HG03469 (cell line): ENCODE data around the gene NOP9.

Experiments
- ATAC-seq: cut with Tn5 transposase; IDR thresholded peaks from one replicate; pipeline ENCODE4 v1.9.1; 2021; ENCODE audit warnings: mild to moderate bottlenecking, moderate library complexity, moderate number of reproducible peaks; ENCODE audit not compliant: unreplicated experiment

The NOP9 gene

DNA sequence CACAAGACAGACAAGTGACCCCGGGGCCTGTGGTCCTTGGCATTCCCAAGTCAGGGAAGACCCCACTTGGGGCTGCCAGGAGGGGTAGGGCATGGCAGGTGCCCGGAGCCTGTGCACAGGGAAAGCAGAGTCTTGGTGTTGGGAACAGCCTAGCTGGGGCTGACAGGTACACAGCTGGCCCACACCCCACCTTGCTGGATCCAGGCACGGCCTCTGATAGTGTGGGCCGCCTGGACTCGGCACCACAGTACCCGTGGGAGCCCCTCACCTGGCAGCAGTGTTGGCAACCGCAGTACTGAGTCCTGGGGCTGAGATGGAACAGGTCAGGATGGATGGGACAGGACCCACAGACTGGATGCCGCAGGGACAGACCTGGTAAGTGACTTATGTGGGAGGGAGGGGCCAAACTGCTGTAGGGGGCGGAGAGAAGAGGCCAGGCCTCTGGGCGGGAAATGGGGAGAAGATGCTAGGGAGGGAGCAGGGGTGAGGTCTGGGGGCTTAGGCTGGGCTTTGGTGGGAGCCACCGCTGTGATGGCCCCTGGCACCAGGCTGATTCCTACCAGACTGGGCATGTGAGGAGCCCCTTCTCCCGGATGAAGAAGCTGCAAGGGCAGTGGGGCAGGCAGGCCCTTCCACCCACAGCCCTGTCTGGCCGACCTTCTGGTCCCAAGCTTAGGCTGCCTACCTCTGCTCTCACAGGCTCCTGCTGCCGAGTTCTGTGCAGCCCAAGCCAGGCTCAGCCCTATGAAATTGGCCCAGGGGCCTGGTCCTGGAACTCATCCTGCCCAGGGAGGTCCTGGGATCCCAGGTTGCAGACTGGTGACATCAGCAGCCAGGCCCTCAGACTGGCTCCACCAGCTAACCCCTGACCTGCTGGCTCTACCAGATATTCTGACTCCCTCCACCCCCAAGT is 36.6 kb upstream of the NOP9 start, which contains the start of gene TGM1:
TGM1 (minus strand) TSS at position 357 of the 913 bp plus-strand sequence. CDS start 825 bp downstream, outside the sequence.
- no peak for ATAC-seq

DNA sequence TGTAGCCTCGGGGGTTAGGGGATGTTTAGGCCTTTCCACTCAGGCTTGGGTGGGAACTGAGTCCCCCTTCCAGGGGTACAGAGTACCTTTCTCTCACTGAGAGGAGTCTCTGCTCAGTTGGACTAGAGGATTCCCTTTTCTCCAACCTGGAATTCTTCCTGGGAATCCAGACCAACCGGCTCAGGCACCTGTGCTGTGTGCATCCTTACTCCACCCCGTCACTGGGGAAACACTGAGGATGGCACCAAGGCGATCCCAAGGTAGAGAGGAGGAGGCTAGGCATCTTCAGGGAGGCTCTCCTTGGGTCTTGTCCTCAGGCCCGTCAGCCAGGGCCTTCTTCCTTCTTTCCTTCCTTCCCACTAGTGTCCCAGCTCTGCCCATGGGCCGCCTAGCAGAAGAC is 35.8 kb upstream of the NOP9 start:
- ATAC-seq = no peak

DNA sequence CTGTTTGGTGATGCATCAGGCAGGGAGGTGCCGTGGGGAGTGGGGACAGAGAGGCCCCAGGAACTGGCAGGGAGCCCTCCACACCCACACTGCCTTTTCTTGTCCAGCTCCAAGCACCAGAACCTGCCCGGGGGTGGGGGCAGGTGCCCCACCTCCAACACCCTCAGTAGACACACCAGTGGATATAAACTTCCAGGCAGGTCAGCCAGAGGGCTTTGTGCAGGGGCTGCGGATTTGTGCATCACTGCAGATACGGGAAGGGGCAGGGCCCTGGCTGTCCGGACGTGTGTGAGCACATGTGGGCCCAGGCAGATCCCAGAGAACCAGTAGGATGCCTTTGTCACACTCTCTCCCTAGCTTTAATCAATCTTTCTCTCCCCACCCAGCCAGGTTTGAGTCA is 35.4 kb upstream of the NOP9 start:
- ATAC-seq = no peak

DNA sequence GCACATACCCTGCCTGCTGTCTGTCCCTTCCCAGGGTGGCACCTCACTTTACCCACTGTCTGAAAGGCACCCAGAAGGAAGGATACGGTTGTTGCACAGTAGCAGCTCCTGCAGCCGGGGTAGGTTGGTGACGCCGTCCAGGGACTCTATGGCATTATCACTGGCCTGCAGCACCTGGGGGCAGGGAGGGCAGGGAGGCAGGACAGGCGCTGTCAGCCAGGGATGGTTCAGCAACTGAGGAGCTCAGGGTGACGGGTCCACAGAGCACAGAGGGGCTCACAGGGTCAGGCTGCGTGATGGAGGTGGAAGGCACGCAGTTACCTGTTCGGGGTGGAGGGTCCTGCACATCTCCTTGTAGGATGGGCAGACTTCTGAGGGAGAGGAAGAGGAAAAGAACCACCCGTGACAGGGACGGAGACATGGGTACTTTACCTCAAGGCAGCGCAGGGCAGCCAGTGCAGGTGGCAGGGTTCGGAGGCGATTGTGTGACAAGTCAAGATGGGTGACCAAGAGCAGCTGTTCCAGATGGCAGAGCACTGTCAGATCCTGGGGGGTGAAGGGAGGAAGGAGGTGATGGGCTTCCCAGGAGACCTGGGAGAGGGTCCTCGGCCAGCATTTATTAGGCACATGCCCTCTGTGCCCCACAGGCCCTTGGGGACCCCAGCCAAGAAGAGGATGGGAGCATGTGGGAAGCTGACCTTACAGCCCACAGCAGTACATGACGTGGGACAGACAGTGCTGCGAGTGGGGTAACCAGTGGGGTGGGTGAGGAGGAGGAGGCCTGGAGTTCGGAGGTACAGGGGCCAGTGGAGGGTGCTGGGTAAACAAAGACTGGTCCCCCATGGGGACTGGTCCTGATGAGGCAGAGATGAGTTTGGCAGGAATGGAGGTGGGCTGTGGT is 33.1 kb upstream of the NOP9 start:
- ATAC-seq = no peak

DNA sequence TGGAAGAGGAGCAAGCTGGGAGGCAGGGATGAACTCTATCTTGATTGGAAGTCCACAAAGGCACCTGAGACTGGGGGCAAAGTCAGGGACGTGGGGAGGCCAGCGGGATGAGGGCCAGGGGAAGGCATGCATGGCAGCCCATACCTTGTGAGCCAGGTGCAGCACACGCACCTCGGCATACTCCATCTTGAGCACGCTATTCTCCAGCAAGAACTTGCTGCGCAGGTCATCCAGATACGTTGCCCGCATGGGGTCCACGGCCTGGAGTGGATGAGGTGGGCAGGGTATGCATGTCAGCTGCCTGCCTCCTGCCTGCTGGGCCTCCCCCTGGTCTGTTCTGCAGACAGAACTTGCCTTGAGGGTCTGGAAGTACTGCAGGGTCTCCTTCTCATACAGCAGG is 32.1 kb upstream of the NOP9 start:
- ATAC-seq = no peak

DNA sequence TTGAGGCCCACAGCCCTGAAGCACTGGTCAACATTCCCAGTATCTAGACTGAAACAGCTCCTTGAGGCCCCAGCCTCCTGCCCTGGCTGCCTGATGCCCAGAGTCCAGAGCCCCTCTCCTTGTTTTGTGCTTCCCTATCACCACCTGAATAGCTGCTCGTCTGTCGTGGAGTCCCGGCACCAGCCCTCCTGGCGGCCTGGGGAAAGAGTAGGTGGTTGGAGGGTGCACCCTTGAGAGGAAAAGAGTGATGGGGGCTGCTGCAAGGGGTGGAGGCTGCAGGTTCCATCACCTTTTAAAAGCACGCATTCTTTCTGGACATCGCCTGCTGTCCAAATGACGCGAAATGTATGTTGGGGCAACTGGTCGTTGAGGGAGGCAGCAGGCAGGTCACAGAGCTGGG is 31.4 kb upstream of the NOP9 start:
- no peak for ATAC-seq

DNA sequence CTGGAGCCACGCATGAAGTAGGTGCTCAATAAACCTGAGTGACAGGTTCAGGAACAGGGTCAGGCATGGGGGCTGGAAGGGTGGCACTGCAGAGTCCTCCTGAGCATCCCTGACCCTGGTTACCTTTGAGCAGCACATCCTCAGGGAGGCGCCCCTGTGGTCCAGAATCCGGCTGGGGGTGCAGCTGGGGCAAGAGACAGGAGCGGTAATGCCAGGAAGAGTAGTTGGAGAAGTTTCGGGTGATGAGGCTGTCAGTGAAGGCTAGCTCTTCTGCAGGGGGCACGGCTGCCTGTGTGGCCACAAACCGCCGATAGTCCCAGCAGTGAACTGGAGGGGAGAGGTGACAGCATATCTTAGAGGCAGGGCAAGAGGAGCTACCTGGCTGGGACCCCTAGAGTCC is 30.3 kb upstream of the NOP9 start:
- no peak for ATAC-seq

DNA sequence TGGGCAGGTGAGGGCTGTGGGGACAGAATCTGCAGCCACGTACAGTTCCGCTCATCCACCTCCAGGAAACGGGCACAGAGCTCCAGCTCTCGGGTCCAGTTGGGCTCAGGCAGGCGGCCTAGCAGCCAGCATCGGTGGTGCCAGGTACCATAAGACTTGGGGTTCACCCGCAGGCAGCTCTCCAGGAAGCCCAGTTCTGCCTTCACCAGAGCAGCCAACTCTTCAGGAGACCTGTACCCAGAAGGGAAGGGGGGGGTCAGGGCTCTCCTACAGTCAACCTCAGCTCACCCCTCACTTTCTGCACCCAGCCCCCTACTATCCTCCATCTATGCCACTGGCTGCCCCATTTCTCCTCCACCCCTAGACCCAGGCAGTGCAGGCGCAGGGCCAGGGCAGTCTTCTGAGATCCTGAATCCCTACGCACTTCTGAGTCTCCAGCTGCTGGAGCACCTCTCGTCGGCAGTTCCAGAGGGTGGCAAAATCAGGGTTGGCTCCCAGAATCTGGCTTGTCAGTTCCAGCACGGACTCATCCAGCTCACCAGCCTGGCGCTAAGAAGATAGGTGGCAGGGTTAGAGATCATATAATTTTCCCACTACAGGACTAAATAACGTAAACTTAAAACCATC is 29.6 kb upstream of the NOP9 start:
- no peak for ATAC-seq

DNA sequence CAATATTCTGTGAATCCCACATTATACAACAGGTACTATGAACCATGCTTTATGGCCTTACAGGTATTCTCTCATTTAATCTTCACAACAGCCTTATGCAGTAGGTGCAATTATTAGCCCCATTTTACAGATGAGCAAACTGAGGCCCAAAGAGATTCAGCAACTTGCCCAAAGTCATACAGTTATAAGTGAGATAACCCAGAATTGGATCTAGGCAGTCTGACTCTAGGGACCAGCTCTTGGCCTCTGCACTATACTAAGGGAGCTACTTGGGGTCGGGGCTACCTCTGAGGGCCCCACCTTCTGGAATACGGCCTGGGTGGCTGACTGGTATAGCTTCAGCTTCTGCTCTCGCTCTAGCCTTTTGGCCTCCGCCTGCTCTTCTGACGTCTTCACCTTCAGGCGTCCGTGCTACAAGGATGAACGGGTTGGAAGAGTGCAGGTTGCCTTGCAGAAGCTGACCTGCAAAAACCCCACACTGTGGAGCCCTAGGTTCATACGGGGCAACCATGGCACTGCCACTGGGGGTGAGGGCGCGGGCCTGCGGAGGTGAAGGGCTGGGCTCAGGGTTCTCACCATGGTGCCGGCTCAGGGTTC is 29.0 kb upstream of the NOP9 start:
- no peak for ATAC-seq

DNA sequence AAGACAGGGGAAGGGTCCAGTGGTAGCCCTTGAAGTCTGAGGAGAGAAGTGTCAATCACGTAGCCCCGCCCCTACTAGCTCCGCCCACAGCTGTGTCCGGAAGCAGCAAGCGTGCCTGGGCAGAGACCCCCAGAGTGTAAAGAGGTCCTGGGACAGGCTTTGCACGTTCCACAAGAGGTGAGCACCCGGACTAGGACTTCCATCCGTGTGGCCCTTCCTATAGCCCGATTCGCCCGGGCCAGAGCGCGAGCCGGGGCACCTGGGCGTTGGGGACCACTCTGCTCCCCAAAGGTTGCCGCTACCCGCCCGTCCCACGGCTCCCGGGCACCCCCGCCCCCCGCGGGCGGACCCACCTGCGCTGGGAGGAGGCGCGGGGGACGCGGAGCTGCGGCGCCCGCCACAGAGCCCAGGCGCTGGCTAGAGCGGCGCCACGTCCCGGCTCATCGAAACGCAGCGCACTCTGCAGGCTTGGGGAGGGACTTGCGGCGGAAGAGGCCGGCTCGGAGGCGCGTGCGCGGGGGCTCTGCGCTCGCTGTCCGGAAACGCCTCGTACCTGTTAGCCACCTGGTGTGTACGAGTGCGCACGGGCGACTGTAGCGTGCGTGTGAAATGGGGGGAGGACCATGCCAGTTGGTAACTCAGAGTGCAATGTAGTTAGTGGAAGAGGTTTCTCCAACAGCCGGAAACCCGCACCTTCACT is 28.4 kb upstream of the NOP9 start, which contains the start of gene RABGGTA:
RABGGTA (minus strand) TSS at position 464 of the 700 bp plus-strand sequence. CDS start 482 bp downstream, outside the sequence.
- ATAC-seq = peak; percentile 83

DNA sequence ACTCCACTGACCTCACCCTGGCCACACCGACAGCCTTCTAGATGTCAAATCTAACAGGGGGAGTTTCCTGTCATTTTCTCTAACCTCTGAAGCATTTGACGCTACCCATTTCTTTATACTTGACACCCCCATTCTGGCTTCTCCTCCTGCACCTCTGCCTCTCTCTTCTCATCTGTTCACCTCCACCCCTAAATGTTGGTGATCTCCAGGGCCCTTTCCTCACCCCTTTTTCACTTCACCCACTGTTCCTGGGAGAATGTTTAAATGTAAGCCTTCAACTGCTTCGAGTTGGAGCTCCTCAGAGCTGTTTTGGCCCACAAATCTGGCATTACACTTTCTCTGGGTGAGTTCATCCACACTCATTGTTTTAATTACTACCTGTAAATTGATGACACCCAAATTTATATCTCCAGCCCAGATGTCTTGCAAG is 27.8 kb upstream of the NOP9 start:
- no peak for ATAC-seq

DNA sequence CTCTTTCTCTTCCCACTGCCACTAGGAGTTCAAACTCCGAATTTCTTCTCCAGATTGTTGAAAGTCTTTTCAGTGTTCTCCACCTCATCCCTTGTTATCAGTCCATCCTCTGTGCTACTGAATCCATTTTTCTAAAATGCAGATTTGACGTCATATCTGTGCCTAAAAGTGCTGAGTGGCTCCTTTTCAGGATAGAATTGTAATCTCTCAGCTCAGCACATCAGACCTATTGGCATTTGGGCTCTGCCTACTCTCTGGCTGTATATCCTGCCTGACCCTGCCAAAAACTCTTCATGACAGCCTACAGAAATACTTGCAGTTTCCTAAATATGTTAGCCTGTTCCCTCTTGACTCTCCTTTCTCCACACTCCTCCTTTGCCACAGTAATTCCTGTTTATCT is 27.2 kb upstream of the NOP9 start:
- ATAC-seq = no peak

DNA sequence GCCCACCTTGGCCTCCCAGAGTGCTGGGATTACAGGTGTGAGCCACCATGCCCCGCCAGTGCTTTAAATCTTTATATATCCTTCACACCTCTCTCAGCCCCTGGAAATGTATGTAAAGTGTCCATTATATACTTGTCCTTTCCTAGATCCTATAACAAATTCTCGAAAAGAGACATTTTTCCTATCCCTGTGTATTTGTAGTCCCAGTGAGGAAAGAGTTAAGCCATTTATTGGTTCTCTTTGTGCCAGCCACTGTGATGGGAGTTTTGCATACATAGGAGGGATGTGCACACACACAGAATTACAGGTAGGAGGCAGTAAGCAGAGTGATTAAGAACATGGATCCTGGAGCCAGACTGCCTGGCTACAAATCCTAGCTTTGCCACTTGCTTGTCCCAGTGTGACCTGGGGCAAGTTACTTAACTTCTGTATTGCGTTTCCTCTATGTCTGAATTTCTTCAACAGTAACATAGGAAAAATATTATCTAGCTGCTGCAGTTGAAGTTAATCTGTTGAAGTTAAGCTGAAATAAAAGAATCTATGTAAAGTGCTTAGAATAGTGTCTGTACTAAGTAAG is 26.1 kb upstream of the NOP9 start:
- no peak for ATAC-seq

DNA sequence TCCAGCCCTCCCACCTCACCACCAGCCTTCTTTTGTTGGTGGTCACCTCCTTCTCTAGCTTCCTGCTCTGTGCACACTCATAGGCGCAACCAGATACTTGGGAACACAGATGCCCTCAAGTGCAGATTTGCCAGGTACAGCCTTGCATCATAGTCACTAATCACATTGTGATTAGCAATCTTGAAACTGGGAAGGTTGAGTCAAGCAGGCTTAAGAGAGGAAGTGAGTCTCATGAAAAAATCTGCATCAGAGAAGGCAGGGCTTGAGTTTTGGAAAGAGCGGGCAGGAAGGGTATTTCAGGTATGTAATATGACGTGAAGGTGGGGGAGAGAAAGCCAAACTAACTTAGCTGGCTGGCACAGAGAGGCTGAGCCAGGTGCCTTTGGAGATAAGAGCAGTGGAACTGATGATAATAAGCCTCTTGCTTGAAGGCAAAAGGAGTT is 25.5 kb upstream of the NOP9 start:
- peak; percentile 37 for ATAC-seq

DNA sequence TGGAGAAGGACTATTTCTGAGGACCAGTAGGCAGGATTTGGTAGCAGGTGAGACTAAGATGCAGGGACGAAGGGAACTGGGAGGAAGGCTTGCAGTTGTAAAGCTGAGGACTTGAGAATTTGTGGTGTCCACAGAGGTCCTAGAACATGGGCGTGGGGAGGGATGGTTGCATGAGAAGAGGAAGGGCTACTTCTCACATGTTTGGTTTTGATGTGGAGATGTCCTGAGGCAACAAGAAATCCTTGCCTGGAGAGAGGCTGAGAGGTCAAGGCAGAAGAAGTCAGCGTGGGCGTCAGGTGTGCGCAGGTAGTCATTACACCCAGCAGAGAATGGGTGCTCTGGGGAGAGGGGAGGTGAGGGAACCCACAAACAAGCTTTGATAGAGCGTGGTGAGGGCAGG is 22.6 kb upstream of the NOP9 start:
- no peak for ATAC-seq

DNA sequence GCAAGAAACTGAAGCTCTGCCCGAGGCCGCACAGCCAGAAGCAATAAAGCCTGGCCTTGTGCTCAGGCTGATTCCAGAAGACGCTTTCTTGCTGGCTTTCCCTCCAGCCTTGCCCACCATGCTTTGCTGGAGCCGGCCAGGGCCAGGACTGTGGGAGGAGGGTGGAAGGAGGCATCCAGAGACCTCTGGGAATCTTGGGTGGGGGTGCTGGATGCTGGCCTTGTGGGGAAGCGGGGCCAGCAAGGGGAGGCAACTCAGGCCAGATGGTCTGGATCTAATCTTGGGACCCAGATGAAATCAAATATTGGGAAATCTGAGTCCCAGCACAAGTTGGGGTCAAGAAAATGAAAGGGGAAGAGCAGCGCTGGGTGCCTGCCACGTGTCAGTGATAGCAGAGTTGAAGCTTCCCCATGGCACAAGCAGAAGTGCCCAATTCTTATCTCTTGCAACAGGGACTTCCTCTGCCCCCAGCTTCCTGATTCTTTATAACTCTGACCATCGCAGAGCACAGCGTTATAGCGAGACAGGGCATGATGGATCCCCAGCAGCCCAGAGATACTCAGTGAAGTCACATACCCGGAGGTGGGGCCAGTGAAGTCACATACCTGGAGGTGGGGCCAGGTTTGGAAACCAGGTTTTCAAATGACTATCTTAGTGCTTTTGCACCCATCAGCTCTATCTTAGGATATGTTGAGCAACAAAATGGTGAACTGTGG is 21.9 kb upstream of the NOP9 start:
- ATAC-seq = no peak

DNA sequence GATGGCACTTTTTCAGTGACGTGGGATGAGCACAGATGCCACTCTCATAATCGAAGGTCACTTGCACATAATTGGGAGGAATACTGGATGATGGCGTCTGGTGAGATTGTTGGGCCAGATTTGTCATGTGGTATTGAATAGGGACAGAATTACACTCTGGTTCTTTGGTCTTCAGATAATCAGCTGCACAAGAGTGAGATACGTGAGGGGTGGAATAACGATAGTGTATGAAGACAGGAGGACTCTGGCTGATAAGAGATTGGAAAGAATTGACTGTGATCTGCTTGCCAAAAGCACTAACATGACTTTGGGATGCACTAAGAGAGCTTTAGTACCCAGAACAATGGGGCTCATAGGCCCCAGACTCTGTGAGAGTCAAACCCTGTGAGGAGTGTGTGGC is 21.2 kb upstream of the NOP9 start:
- no peak for ATAC-seq

DNA sequence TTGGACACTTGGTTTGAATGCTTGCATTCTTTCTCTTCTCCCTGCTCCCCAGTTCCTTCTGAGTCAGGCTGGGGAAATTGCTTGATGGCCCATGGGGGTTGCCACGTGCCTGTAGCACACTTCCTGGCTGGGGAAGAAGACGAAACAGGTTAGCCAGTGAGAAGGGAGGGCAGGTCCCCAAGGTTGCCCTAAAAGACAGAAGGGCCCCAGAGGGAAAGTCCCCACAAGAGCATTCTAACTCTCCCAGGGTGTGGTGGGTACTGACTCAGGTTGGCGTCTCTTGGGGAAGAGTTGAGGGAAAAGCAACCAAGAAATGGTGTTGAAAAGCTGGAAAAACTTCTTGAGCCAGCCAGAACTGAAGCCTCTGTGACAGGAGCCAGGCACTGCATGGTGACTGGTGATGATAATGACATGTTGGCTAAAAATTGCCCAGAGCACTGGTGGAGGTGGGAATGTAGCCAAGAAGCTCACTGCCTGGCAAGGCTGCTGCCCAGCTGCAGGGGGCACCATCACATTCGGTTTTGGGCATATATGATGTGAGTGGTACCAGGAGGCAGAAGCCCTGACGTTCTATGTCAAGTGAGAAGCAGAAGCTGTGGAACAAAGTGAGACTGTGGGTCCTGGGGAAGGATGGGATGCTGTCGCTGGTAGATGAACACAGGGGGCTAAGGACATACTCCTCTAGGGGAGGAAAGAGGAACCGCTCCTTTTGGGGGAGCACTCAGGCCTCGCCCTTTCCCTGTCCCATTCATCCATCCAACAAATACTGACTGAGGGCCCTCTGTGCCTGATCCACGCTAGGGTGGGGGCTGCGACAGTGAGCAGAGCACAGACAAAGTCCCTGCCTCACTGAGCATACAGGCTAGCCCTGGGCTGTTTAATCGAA is 20.1 kb upstream of the NOP9 start:
- peak; percentile 44 for ATAC-seq
